Body of pancreas (tissue), 4 donors: ENCODE data around the gene RUSC2. TPM values are rescaled to one million over a fixed set of nuclear protein-coding genes. Genes with fewer than 3 reads are reported as not detected.

Experiments
- ATAC-seq: fragments of 150-250 bp; one replicate; pipeline ENCODE4 v1.9.1; 2016
- DNase-seq, 4 donors: peaks; one replicate each; pipeline ENCODE4 v3.0.0-alpha.2; 2019
- H3K27ac ChIP-seq, 4 donors: fragments of 200-600 bp; sonication (generic); 1 replicate in 3 of 4; 2 replicates in 1 of 4; pipeline versions ENCODE4 v1.5.1 to v1.6.1; 2016 to 2019; ENCODE audit warnings: mild to moderate bottlenecking in 1 of 4, mixed read lengths in 1 of 4, moderate library complexity in 1 of 4
- H3K27me3 ChIP-seq, 2 donors: fragments of 200-600 bp; sonication (generic); one replicate each; pipeline ENCODE4 v1.6.0; 2016; ENCODE audit warnings: mild to moderate bottlenecking in 1 of 2
- H3K36me3 ChIP-seq, 2 donors: fragments of 200-600 bp; sonication (generic); replicated peaks in 1 of 2; 2 replicates each; pipeline ENCODE4 v1.5.1; 2016; ENCODE audit warnings: low read depth in 2 of 2; ENCODE audit not compliant: insufficient read depth in 1 of 2
- H3K4me1 ChIP-seq: fragments of 200-600 bp; sonication (generic); one replicate; pipeline ENCODE4 v1.6.0; 2016
- H3K4me3 ChIP-seq, 2 donors: fragments of 200-600 bp; sonication (generic); 1 replicate in 1 of 2; 2 replicates in 1 of 2; pipeline ENCODE4 v1.5.1; 2016 to 2019
- H3K9me3 ChIP-seq, 3 donors: fragments of 200-600 bp; sonication (generic); 1 replicate in 2 of 3; 2 replicates in 1 of 3; pipeline ENCODE4 v1.5.1; 2016
- POLR2A ChIP-seq, 3 donors: fragments of 450-650 bp; IDR thresholded peaks; one replicate each; pipeline ENCODE4 v1.6.1; 2016; ENCODE audit warnings: antibody characterized with exemption in 3 of 3, mild to moderate bottlenecking in 2 of 3
- WGBS, 2 donors: methylation state at CpG; one replicate each; pipeline ENCODE4 v1.1.5; 2017; 5-methylcytosine and 5-hydroxymethylcytosine counted together
- intact Hi-C: fragments of 100-400 bp; cut with DNase I; formaldehyde crosslinking; loops from one replicate; pipeline ENCODE4 v1.15.1; 2023
- total RNA-seq, 2 donors: library from RNA; depleted of rRNA; stranded (reverse); fragments of >200 nt; gene quantifications; one replicate each; pipeline ENCODE4 v1.1.0, GENCODE V29; 2016
- TF ChIP-seq, protein P1 (sequence below), 7 experiments: fragments of 450-650 bp in 4 of 7; fragments of 200-600 bp in 3 of 7; sonication (generic) in 3 of 7; IDR thresholded peaks; one replicate each; pipeline ENCODE4 v1.5.1; 2016 to 2019; ENCODE audit warnings: antibody characterized with exemption in 7 of 7

RUSC2 gene
- total RNA-seq, 2 donors from 2014 or later = 16.9 to 27.4 TPM

DNA sequence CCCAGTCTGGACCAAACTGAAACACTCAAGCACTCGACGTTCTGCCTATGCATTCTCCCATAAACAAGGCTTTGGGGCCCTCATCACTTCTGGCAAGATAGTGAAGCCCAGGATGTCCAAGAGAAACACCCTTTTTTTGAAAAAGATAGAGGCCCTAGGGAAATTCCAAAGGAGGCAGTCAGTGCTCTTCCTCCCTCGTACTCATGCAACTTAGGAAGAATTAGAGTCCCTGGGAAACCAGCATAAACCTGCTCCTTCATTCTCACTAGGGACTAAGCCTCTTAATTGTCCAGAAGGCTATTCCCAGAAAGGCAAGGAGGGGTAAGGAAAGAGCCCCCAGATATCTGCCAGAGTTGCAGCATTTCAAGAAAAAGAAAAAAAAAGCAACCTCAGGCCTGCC is 7.8 kb upstream of the RUSC2 start:
- Histone ChIP-seq H3K36me3 (no peaks in the 10 kb centered on the region), H3K27me3 (no peaks in the 10 kb centered on the region), H3K9me3 (no peaks in the 10 kb centered on the region), H3K27ac (no peak overlapping the region), H3K4me1 (peaks cover 1% of the 10 kb centered on the region), H3K4me3 (no peak overlapping the region)
- WGBS, 2 donors = 74 to 84% methylated on average over 3 of the region's 3 CpGs
- TF ChIP-seq POLR2A (IDR thresholded peaks at IDR 0.05) = no peak
- TF ChIP-seq, protein P1, sequence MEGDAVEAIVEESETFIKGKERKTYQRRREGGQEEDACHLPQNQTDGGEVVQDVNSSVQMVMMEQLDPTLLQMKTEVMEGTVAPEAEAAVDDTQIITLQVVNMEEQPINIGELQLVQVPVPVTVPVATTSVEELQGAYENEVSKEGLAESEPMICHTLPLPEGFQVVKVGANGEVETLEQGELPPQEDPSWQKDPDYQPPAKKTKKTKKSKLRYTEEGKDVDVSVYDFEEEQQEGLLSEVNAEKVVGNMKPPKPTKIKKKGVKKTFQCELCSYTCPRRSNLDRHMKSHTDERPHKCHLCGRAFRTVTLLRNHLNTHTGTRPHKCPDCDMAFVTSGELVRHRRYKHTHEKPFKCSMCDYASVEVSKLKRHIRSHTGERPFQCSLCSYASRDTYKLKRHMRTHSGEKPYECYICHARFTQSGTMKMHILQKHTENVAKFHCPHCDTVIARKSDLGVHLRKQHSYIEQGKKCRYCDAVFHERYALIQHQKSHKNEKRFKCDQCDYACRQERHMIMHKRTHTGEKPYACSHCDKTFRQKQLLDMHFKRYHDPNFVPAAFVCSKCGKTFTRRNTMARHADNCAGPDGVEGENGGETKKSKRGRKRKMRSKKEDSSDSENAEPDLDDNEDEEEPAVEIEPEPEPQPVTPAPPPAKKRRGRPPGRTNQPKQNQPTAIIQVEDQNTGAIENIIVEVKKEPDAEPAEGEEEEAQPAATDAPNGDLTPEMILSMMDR (IDR thresholded peaks at IDR 0.05) = no peak
- intact Hi-C loops = no loop called here
- DNase-seq = no peak
- no peak for ATAC-seq

- no peak for DNase-seq
- Histone ChIP-seq H3K4me3 (no peak overlapping the region), H3K9me3 (no peaks in the 10 kb centered on the region), H3K36me3 (no peaks in the 10 kb centered on the region), H3K27me3 (no peaks in the 10 kb centered on the region), H3K27ac (no peak overlapping the region), H3K4me1 (peaks cover 15% of the 10 kb centered on the region)
- intact Hi-C loops = no loop called here
- no peak for ATAC-seq
- TF ChIP-seq POLR2A (IDR thresholded peaks at IDR 0.05) = no peak
- TF ChIP-seq, protein P1 (IDR thresholded peaks at IDR 0.05) = no peak
- 79 to 81% methylated on average over 3 of the region's 3 CpGs for WGBS, 2 donors
These were observed 5.5 kb upstream of the RUSC2 start for GRCh38 chr9:35484406-35484805.

DNA sequence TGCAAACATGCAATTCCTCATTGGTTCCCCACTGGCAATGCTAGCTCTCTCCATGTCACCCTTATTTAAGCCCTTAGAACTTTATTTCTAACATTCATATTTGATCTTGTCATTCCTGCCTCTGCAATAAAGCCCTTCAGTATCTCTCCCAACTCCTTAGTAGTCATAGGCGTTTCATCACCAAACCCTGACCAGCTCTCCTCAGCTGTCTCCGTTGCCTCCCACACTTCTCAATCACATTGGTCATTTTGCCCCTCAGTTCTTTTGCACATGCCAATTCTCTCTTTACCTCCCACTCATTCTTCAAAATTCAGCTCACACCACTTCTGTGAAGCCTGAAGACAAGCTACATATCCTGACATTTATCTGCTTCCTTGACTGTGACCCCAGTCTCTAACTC is 2.8 kb upstream of the RUSC2 start:
- intact Hi-C loops = loop anchor here (5.0 kb wide), 1 partner anchor 70 kb away; no protein-coding TSS in a partner anchor
- no peaks in the 10 kb centered on the region for H3K9me3 ChIP-seq
- H3K27ac ChIP-seq = no peak overlapping the region
- 91 to 100% methylated on average over 2 of the region's 2 CpGs for WGBS, 2 donors
- no peaks in the 10 kb centered on the region for H3K36me3 ChIP-seq
- TF ChIP-seq, protein P1 (IDR thresholded peaks at IDR 0.05) = no peak
- no peak for TF ChIP-seq POLR2A (IDR thresholded peaks at IDR 0.05)
- H3K27me3 ChIP-seq = no peaks in the 10 kb centered on the region
- DNase-seq (no peak), ATAC-seq (no peak)
- no peak overlapping the region for H3K4me3 ChIP-seq
- peaks cover 25% of the 10 kb centered on the region for H3K4me1 ChIP-seq

GRCh38 chr9:35488021-35488420 is 1.9 kb upstream of the RUSC2 start:
- DNase-seq (peak in 1 of 4 donors; percentile 5), ATAC-seq (no peak)
- H3K4me1 ChIP-seq = peaks cover 28% of the 10 kb centered on the region
- H3K4me3 ChIP-seq = no peak overlapping the region
- WGBS, 2 donors = 82 to 87% methylated on average over 10 of the region's 10 CpGs
- no peaks in the 10 kb centered on the region for H3K27me3 ChIP-seq
- H3K27ac ChIP-seq = peak overlapping the region; percentile 83 to 95 (median 90)
- intact Hi-C loops = loop anchor here (5.0 kb wide), 1 partner anchor 69 kb away; no protein-coding TSS in a partner anchor
- H3K9me3 ChIP-seq = no peaks in the 10 kb centered on the region
- no peaks in the 10 kb centered on the region for H3K36me3 ChIP-seq
- TF ChIP-seq POLR2A (IDR thresholded peaks at IDR 0.05) = no peak
- TF ChIP-seq, protein P1 (IDR thresholded peaks at IDR 0.05) = no peak
